HS-27A (cell line): ENCODE results near the gene TNFAIP8L2.
"Not testable (repeated sequence)": the region's sequence is repeated elsewhere in the genome, so short reads cannot be mapped to it uniquely, and the experiment has no call there.

Experiments
- DNase-seq: peaks from one replicate; pipeline ENCODE4 v3.0.0-alpha.2; 2012; ENCODE audit warnings: low read depth, missing footprints

TNFAIP8L2 gene

DNA sequence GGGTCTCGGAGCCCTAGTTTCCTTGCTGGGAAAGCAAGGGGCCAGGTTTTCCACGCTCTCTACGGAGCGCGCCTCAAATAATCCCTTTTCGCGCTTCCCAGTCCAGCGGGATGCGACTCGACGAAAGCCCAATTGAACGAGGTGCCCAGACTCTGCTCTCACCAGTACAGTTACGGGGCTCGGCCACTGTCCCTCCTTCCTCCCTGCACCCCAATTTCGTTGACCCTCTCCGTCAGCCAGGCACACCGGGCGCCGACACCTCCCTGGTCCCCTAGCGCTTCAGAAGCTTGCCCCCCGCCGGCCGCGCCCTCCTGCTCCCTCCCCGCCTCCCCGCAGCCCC, 10.4 kb upstream of the TNFAIP8L2 start:
- no peak for DNase-seq

DNA sequence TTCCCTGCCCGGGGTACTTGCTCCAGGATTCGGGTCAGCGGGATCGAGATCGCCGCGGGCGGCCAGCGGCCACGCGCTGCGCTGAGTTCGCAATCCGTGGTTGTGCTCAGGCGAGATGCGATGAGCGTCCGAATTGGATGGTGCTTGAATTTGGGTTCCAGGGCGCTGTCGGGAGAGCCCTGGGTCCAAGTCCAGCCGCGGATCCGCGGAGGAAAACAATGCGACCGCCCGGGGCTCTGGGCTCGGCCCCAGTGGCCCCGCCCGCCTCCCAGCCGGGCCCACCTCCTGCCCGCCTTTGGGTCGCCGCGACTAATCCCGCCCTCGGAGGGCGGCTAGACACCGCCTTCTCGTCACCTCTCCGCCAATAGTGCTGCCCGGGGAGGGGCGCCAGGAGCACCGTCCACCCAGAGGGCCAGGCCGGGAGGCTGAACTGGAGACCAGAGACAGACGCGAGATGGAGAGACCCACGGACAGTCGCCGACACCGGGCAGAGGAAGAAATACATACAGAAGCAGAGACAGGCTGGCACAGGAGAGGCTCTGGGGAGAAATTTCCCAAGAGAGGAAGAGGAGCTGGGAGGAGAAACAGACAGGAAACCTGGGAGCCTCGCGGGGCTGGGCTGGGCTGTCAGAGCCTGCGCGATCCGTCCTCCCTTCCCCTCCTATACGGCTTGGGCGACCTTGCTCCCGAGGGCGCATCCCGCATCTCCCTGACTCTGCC, 9.9 kb upstream of the TNFAIP8L2 start, which contains the start of gene SEMA6C:
SEMA6C (minus strand) TSS at position 220 of the 720 bp plus-strand sequence. CDS start 4,010 bp downstream, outside the sequence.
- peak; percentile 75 for DNase-seq

DNA sequence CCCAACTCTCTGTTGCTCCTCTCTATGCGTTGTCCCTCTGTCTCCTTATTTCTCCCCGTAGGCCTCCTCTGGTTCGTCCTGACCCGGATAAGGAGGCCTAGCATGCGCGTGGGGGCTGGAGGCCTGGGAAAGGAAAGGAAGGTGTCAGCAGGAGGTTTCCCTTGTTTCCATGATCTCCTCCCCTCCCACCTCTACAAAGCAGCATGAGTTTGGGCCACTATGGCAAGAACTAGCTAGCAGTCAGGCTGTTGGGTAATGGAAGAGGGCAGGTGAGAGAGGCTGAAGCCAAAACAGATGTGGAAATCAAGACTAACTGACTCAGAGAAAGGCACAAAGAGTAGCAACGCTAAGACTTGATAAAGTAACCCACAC, 9.3 kb upstream of the TNFAIP8L2 start:
- DNase-seq = no peak

DNA sequence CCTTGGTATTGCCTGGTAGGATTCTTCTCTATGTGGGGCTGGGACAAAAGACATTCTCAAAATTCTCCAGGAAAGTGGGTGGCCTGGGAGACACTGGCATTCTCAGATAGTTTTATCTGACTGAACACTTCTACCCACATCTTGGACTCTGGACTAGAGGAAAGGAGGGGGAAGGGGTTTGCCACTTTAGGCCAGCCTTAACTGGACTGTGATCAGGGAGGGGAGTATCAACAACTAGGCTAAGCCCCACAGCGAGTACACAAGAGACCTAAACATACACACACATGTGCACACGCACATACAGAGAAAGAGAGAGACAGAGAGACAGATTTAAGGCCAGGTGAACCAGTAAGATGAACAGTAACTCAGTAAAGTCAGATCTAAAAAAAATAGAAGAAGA, 8.8 kb upstream of the TNFAIP8L2 start:
- no peak for DNase-seq

DNA sequence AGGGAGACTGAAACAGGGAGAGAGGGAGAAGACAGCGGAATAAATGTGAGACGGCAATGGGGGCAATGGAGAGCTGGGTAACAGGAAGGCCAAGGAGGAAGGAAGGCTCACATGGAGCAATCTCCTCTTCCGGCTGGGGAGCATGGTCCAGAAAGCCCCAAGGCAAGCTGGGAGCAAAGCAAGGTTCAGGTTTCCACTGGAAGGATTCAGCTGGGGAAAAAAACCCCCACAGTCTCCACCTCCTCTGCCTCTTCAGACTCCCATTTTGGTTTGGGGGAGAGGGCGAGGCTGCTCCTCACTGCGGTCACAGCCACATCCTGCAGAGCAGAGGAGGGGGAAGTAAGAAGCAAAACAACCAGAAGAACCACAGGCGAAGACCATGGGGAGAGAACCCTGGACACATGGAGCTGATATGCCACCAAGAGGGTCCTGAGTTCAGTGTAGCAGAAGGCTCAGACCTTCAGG, 650 bp downstream of the TNFAIP8L2 start:
- no peak for DNase-seq

DNA sequence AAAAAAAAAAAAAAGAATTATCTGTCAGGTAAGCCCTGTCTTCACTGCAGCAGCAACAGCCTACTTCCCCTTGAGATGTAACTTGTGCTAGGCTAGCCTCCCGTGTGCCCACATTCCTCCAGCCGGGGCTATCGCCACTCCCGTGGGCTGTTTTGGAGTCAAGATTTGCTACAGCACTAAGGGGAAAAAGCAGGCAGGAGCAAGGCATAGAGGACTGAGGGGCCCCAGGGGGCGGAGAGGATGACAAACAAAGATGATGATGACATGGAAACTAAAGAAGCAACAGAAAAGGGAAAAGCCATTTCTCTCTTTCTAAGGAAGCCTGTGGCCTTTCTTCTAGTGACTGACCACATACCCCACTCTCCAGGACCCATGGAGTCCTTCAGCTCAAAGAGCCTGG, 1.9 kb downstream of the TNFAIP8L2 start:
- DNase-seq = no peak

DNA sequence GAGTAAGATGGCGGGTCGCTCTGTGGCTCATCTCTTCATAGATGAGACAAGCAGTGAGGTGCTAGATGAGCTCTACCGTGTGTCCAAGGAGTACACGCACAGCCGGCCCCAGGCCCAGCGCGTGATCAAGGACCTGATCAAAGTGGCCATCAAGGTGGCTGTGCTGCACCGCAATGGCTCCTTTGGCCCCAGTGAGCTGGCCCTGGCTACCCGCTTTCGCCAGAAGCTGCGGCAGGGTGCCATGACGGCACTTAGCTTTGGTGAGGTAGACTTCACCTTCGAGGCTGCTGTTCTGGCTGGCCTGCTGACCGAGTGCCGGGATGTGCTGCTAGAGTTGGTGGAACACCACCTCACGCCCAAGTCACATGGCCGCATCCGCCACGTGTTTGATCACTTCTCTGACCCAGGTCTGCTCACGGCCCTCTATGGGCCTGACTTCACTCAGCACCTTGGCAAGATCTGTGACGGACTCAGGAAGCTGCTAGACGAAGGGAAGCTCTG, 2.4 kb downstream of the TNFAIP8L2 start:
- no peak for DNase-seq

DNA sequence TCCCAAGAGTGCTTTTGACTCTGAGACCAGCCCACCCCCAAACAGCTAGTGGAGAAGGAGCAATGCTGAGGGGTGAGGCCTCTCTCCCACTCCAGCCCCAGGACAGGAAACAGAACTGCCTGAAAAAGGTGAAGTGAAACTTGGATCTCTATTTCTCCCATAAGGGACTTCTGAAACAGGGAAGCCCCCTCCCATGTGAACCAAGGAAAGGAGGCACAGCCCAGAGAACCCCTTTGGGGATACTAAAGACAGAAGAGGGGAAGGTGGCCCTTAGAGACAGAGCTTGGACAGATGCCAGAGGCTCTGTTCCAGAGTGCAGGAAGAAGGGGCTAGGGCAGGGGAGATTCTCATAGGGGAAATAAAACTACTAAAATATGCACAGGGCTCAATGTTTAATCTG, 2.9 kb downstream of the TNFAIP8L2 start:
- DNase-seq = no peak

DNA sequence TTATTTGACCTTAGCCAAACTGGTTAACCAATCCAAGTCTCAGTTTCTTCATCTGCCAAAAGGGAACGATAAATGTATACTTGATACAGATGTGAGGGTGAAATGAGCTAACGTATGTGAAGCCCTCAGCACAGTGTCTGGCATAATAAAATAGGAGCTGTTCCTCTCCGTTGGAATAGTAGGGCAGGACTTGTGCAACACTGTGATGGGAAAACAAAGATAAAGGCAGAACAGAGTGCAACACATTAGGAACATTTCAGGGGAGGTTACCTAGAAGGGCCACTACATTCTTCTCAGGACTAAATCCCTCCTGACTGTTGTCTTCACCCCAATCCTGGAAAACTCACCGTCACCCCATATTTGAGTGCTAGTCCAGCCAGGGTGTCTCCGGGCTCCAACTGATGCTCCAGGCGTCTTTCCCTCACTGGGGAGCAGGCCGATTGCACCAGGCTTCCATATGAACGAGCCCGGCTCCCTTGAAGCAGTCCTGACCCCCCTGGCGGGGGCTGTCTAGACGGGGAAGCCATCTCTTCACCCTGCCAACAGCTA, 8.4 kb downstream of the TNFAIP8L2 start:
- DNase-seq = no peak

DNA sequence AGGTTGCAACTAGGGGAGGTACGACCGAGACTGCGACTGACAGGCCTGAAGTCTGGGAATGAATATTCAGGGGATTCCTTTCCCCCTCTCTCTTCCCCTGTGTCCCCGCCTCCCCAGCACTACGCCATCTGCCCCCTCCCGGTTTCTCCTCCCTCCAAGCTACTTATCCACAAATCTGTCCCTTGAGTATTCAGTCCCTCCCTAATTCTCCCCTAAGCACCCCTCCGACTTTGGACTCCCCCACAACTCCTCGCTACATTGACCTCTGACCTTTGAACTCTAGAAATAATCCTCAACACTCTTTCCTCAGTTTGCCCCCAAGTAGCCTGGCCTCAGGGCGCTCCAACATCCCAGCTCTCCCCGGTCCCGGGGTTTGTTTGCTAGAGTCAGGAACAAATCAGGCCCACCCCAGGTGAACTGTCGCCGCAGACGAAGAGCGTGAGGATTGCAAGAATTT, 8.9 kb downstream of the TNFAIP8L2 start:
- no peak for DNase-seq

DNA sequence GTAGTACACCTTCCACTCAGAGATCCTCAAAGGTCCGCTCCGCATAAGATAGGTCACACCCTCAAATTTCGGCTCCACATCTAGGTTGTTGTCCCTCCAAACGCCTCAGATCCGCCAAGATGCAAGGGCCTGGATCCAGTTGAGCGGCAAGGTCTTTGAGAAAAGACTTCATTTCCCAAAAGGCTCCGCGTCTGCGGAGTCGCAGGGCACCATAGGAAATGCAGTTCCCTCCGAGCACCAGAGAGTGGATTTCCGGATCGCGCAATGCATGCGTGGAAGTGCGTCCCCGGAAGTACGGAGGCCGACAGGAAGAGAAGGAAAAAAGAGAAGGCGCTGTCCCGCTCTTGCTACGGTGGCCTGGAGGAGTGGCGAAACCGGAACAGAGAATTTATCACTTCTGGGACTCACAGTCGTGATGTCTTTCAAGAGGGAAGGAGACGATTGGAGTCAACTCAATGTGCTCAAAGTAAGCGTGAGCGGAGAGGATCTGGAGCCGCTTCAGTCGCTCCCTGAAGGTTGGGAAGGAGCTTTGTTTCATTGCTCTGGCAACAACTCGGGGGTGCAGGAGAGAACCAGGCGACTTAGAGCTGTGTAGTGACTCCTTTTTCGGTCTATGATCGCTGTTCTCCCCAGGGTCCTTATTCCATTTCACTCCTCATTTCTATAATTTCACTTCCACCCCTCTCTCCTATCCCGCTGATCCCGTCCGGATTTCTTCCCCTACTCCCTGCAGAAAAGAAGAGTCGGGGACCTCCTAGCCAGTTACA, 9.5 kb downstream of the TNFAIP8L2 start, which contains the start of the genes LYSMD1 and SCNM1:
LYSMD1 (minus strand) TSS at position 165 of the 767 bp plus-strand sequence. CDS start 644 bp downstream, outside the sequence.
SCNM1 (plus strand) TSS at position 407 of the 767 bp plus-strand sequence; CDS start at position 416, 9 bp downstream.
- peak; percentile 92 for DNase-seq

DNA sequence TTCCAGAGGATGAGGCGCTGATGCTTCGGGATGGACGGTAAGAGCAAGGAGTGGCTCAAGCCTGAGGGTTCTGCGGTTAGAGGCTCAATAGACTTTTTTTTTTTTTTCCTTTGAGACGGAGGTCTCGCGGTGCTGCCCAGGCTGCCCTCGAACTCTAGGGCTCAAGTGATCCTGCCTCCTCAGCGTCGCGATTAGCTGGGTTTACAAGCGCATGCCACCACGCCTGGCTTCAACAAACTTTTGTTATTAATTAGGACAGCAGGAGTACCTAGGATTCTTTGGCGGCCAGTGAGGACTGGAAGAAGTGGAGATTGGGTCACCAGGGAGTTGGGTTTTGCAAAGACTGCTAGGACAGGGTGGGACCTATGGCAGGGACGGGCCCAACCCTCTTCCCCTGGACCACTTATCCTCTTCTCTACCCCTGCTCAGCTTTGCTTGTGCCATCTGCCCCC, 10.1 kb downstream of the TNFAIP8L2 start:
- peak; percentile 36 for DNase-seq

DNA sequence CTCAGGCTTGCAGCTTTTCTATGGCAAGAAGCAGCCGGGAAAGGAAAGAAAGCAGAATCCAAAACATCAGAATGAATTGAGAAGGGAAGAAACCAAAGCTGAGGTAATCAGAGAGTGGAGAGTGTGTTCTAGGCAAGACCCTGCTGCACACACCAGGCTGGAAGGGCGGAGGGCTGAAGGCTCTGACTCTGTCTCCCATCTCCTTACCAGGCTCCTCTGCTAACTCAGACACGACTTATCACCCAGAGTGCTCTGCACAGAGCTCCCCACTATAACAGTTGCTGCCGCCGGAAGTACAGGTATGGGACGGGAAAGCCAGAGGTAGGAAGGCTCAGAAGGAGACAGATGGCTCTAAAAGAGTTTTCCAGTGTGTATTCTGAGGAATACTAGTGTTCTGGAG, 10.7 kb downstream of the TNFAIP8L2 start:
- DNase-seq = no peak

DNA sequence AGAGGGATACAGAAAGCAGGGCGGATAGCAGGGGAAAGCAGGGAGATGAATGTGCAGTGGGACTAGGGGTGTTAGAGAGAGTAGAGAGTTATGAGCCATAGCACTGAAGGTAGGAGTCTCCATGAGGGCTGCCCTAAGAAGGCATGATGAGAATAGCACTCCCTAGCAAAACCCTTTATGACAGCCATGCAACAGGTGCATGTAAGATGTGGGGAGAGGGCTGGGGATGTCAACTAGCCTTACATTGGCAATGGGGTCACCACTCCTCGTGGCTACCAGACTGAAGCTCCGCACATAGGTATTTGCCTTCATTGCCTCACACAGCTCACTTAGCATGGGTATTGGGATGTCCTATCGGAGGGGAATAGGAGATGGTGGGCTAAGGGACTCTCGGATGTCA, 14.7 kb downstream of the TNFAIP8L2 start:
- DNase-seq = no peak

DNA sequence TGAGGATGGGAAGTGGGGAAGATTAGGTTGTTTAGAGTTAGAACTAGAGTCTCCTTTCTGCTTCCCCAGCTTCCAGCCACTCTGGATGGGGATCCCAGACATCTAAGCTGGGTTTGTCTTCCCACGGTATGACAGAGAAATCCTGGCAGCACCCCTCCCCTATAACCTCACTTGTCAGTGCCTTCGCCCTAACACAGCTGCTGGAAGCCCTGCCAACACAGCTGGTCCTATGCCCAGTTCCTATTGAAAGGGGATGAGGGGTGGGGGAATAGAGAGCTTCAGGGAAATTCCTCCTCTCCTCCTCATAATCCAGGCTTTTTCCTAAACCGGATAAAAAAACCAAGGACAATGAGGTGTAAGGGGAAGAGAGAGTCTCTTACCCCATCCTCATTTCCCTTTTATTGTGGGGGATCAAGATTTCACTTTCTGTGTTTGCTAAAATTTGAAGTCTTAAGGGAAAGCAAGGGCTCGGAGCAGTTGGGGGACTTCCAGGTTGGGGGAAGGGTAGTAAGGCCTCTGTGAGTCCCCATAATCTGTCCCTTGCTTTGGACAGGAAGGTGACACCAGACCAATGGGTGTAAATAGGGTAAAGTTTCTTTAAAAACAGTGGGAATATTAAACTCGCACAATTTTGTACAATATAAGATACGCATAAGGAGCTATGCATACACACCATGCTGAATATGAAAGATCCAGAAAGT, 18.7 kb downstream of the TNFAIP8L2 start:
- no peak for DNase-seq

DNA sequence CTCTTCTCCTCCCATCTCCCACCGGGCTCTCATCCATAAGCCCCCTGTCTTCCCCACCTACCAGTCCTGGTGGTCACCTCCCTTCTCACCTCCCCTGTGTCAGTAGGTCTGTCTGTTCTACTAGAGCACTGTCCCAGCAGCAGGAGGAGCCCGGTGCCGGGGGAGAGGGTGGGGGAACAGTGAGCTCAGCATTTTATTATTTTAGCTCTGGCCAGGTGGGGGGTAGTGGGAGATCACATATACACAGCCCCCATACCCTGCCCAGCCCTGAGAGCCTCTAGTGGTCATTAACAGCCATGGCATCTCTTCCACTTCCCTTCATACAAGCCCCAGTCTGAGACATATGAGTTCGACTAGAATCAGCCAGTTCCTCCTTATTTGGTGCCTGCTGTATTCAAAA, 19.4 kb downstream of the TNFAIP8L2 start, which contains the start of gene TMOD4:
TMOD4 (minus strand) TSS at position 119 of the 400 bp plus-strand sequence. CDS start 1,106 bp downstream, outside the sequence.
- no peak for DNase-seq

DNA sequence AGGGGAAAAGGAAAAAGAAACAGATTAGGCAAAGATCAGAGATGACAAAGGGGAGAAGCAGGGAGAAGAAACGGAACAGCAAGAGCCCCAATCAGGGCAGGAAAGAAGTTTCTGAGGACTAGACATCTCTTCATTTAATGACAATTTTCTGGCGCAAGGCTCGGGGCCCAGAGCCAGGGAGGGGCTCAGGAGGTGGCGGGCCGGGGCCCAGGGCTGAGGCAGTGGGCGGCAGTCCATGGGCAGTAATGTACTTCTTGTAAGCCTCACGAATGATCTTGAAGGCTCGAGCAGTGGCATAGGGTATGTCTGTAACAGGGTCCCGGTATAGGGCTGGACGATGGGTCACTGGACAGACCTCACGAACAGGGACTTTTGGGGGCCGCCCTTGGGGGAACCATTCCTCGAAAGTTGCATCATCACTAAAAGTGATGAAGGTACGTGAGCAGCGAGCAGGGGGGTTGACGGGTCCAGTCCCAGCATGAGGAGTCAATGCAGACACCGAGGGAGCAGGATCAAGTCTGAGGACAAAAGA, 20.1 kb downstream of the TNFAIP8L2 start:
- no peak for DNase-seq

DNA sequence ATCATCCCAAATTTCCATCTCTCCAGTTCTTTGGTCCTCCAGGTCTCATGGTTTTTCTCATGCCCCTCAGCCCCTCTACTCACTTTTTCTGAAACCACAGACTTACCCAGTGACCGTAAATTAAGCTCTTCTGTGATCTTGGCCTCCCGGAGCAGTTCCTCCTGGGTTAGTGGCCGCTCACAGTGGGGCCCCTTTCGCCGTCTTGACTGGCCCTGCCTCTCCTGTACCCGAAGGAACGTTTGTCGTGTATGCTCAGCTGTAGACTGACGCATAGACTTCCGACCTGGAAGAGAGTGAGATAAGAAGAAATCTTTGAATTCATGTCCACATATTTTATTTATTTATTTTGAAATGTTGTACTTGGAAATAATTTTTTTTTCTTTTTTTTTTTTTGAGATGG, 27.8 kb downstream of the TNFAIP8L2 start:
- DNase-seq = no peak

DNA sequence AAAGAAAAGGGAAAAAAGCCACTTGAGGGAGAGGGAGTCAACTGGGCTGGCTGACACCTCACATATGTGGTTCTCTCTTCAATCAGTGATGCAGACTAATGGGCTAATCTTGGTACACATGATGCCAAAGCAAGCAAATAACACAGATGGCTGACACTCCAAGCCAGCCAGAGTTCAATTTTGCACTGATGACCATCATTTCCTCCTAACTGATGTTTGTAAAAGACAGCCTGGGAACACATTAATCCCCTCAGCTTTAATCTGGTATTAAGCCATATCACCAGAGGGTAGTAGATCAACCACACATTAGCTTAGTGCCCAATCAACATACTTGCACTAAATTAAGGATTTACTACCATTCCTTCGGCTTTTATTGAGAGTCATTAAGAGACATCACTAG, 30.8 kb downstream of the TNFAIP8L2 start:
- DNase-seq = no peak

DNA sequence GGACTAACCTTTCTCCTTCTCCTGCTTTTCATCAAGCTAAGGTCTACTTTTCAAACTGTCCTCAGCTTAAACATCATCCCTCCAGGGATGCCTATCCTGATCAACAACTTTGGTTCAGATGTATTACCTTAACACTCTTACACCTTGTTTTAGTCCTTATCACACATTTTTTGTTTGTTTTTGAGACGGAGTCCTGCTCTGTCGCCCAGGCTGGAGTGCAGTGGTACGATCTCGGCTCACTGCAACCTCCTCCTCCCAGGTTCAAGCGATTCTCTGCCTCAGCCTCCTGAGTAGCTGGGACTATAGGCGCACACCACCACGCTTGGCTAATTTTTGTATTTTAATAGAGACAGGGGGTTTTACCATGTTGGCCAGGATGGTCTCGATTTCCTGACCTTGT, 32.2 kb downstream of the TNFAIP8L2 start:
- DNase-seq = not testable (repeated sequence)

DNA sequence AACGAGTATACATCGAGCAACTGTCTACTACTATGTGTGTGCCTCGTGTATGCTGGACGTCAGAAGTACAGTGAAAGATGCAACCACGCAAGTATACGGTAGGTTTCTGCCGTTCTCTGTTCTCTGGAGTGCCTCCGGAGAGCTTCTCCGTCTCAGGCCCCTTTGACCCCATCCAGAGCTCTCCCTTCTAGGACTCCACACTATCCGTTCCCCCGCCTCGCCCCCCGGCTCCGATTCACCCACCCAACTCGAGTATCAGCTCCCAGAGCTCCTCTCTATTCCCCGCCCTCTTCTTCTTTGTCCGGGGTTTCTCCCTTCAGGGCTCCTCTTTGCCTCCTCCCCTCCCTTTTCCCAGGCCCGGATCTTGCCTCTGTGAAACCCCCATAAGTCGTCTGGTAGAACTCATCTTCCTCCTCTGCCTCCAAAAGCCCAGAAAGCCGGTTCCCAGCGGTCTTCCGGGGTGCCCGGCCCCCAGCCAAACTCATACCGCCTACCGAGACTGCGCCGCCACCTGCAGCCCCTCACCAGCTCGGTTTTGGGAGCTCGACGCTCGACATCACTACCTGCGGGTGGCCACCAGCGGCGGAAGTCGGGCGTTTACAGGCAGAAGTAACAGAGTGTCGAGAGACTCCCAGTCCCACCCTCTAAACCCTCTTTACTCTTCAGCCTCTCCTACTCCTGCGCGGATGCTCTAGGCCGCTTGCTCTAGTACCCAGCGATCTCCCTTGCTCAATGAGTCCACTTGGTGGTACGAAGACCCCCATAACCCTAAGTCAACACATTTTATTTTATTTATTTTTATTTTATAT, 33.4 kb downstream of the TNFAIP8L2 start, which contains the start of gene VPS72:
VPS72 (minus strand) TSS at position 561 of the 809 bp plus-strand sequence; CDS start at position 485, 76 bp downstream.
- peak; percentile 34 for DNase-seq
